Thyroid gland (tissue), 4 donors: ENCODE measurements around the gene DDN. TPM values are rescaled to one million over a fixed set of nuclear protein-coding genes. Genes with fewer than 3 reads are reported as not detected.

Experiments
- DNase-seq, 2 donors: peaks; one replicate each; pipeline ENCODE4 v3.0.0-alpha.2; 2019
- H3K27ac ChIP-seq, 3 donors: fragments of 200-600 bp; sonication (generic); 1 replicate in 2 of 3; 2 replicates in 1 of 3; pipeline ENCODE4 v1.5.1; 2016 to 2019; ENCODE audit warnings: mild to moderate bottlenecking in 1 of 3, moderate library complexity in 1 of 3
- H3K27me3 ChIP-seq: fragments of 200-600 bp; sonication (generic); one replicate; pipeline ENCODE4 v1.5.1; 2019
- H3K36me3 ChIP-seq, 2 donors: fragments of 200-600 bp; sonication (generic); one replicate each; pipeline ENCODE4 v1.5.1; 2016 to 2019
- H3K4me1 ChIP-seq, 2 donors: fragments of 200-600 bp; sonication (generic); one replicate each; pipeline ENCODE4 v1.5.1; 2017 to 2019
- H3K4me3 ChIP-seq, 3 donors: fragments of 200-600 bp; sonication (generic); replicated peaks in 1 of 3; 1 replicate in 2 of 3; 2 replicates in 1 of 3; pipeline ENCODE4 v1.5.1; 2016; ENCODE audit warnings: mild to moderate bottlenecking in 1 of 3
- H3K9me3 ChIP-seq: fragments of 200-600 bp; sonication (generic); one replicate; pipeline ENCODE4 v1.5.1; 2017
- CTCF ChIP-seq, 6 experiments: fragments of 200-600 bp in 3 of 6; fragments of 450-650 bp in 3 of 6; sonication (generic) in 3 of 6; IDR thresholded peaks; one replicate each; pipeline ENCODE4 v1.5.1; 2016 to 2019; ENCODE audit warnings: antibody characterized with exemption in 6 of 6, mild to moderate bottlenecking in 2 of 6, inconsistent platforms in 1 of 6, moderate library complexity in 1 of 6
- POLR2A ChIP-seq, 2 donors: fragments of 450-650 bp; IDR thresholded peaks; one replicate each; pipeline ENCODE4 v1.6.1; 2017; ENCODE audit warnings: antibody characterized with exemption in 2 of 2, mild to moderate bottlenecking in 2 of 2, moderate library complexity in 1 of 2
- WGBS, 2 donors: methylation state at CpG; one replicate each; pipeline ENCODE4 v1.1.5; 2017; 5-methylcytosine and 5-hydroxymethylcytosine counted together
- intact Hi-C: fragments of 100-400 bp; cut with DNase I; formaldehyde crosslinking; loops from one replicate; pipeline ENCODE4 v1.15.1; 2023
- total RNA-seq, 4 donors: library from RNA; depleted of rRNA; stranded (reverse); fragments of >200 nt; gene quantifications; one replicate each; pipeline ENCODE4 v1.2.3, GENCODE V29; 2016

The DDN gene
- total RNA-seq, 4 donors from 2014 or later = 0.11 to 0.13 TPM; not detected in 2

- Histone ChIP-seq H3K36me3 (no peaks in the 10 kb centered on the region), H3K4me3 (no peak overlapping the region), H3K27ac (no peak overlapping the region), H3K4me1 (peaks cover 9 to 12% of the 10 kb centered on the region in 2 donors), H3K9me3 (no peaks in the 10 kb centered on the region), H3K27me3 (peaks cover 6% of the 10 kb centered on the region)
- intact Hi-C loops = loop anchor here (5.0 kb wide), 1 partner anchor 128 kb away; no protein-coding TSS in a partner anchor
- 25 to 30% methylated on average over 9 of the region's 10 CpGs for WGBS, 2 donors
- no peak for DNase-seq
- no peak for TF ChIP-seq POLR2A (IDR thresholded peaks at IDR 0.05)
- TF ChIP-seq CTCF (IDR thresholded peaks at IDR 0.05) = no peak
These were observed 13.7 kb downstream of the DDN start for GRCh38 chr12:48985475-48985897.

GRCh38 chr12:48982397-48983080 is 16.6 kb downstream of the DDN start:
- TF ChIP-seq CTCF (IDR thresholded peaks at IDR 0.05) = no peak
- no peak for TF ChIP-seq POLR2A (IDR thresholded peaks at IDR 0.05)
- Histone ChIP-seq H3K9me3 (no peaks in the 10 kb centered on the region), H3K27me3 (peaks cover 28% of the 10 kb centered on the region), H3K27ac (no peak overlapping the region), H3K36me3 (no peaks in the 10 kb centered on the region), H3K4me3 (no peak overlapping the region), H3K4me1 (peaks cover 37 to 42% of the 10 kb centered on the region in 2 donors)
- WGBS, 2 donors = 50 to 62% methylated on average over 6 of the region's 6 CpGs
- intact Hi-C loops = no loop called here
- DNase-seq = no peak

- intact Hi-C loops = no loop called here
- TF ChIP-seq POLR2A (IDR thresholded peaks at IDR 0.05) = no peak
- no peak for TF ChIP-seq CTCF (IDR thresholded peaks at IDR 0.05)
- Histone ChIP-seq H3K36me3 (no peaks in the 10 kb centered on the region), H3K9me3 (no peaks in the 10 kb centered on the region), H3K4me3 (no peak overlapping the region), H3K27me3 (peaks cover 34% of the 10 kb centered on the region), H3K4me1 (peaks cover 37 to 42% of the 10 kb centered on the region in 2 donors), H3K27ac (no peak overlapping the region)
- no peak for DNase-seq
- 10 to 11% methylated on average over 13 of the region's 13 CpGs for WGBS, 2 donors
These were observed 17.4 kb downstream of the DDN start for GRCh38 chr12:48981757-48982157.

- H3K4me3 ChIP-seq = peak overlapping the region in 1 of 3 donors; percentile 12
- H3K4me1 ChIP-seq = peaks cover 37 to 42% of the 10 kb centered on the region in 2 donors
- TF ChIP-seq CTCF (IDR thresholded peaks at IDR 0.05) (peak in 1 of 6 experiments; percentile 12), POLR2A (IDR thresholded peaks at IDR 0.05) (no peak)
- peaks cover 34% of the 10 kb centered on the region for H3K27me3 ChIP-seq
- no peak overlapping the region for H3K27ac ChIP-seq
- no peaks in the 10 kb centered on the region for H3K9me3 ChIP-seq
- no peaks in the 10 kb centered on the region for H3K36me3 ChIP-seq
- 5 to 6% methylated on average over 25 to 26 of the region's 91 CpGs for WGBS, 2 donors
- intact Hi-C loops = no loop called here
- DNase-seq = peak in 1 of 2 donors; percentile 31
These were observed 18.0 kb downstream of the DDN start for GRCh38 chr12:48980953-48981756.
